ENCODE measurements around the gene BTBD6.

DNA sequence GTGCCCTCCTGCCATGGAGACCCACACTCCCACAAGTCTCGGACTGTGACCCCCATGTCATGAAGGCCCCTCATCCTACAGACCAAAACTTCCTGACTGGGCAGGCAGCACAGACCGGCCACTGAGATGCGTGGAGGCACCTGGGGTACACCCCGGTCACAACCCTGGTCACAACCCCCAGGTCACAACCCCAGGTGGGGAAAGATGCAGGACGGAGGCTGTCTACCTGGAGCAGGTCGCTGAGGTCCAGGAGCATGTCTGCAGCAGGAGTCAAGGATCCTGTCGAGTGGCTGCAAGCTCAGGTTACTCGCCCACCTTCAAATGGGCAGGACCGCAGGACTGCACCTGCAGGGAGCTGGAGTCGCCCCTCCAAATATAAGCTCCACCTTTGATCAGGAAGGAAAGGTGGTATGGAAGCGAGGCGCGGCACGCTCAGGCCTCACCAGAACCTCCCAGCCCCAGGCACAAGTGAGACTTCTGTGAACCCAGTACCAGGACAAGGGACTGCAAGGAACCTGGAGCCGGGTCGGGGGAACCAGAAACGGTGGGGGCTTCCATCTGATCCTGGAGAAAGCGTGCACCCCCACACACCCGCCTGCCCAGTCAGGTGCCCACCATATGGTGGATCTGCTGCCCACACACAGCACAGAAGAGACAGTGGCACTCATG lies 8.1 kb downstream of the BTBD6 start:
- TF ChIP-seq, protein P1, sequence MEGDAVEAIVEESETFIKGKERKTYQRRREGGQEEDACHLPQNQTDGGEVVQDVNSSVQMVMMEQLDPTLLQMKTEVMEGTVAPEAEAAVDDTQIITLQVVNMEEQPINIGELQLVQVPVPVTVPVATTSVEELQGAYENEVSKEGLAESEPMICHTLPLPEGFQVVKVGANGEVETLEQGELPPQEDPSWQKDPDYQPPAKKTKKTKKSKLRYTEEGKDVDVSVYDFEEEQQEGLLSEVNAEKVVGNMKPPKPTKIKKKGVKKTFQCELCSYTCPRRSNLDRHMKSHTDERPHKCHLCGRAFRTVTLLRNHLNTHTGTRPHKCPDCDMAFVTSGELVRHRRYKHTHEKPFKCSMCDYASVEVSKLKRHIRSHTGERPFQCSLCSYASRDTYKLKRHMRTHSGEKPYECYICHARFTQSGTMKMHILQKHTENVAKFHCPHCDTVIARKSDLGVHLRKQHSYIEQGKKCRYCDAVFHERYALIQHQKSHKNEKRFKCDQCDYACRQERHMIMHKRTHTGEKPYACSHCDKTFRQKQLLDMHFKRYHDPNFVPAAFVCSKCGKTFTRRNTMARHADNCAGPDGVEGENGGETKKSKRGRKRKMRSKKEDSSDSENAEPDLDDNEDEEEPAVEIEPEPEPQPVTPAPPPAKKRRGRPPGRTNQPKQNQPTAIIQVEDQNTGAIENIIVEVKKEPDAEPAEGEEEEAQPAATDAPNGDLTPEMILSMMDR (conservative IDR thresholded peaks at IDR 0.05) = no peak
- no peak for TF ChIP-seq EZH2 (IDR thresholded peaks at IDR 0.05; ENCODE audit: low read depth)
